MG63 (cell line): ENCODE results near the gene NXPH3. TPM values are rescaled to one million over a fixed set of nuclear protein-coding genes. Genes with fewer than 3 reads are reported as not detected.
"Not testable (repeated sequence)": the region's sequence is repeated elsewhere in the genome, so short reads cannot be mapped to it uniquely, and the experiment has no call there.

Experiments
- DNase-seq: peaks from one replicate; pipeline ENCODE4 v3.0.0-alpha.2; 2020
- H3K27me3 ChIP-seq: fragments of 250-450 bp; sonication (Bioruptor Pico); 2 replicates; pipeline ENCODE4 v1.5.1; 2020; ENCODE audit warnings: mild to moderate bottlenecking, moderate library complexity
- H3K36me3 ChIP-seq: fragments of 250-450 bp; sonication (Bioruptor Pico); 2 replicates; pipeline ENCODE4 v1.5.1; 2020; ENCODE audit warnings: mild to moderate bottlenecking, moderate library complexity
- H3K4me3 ChIP-seq: fragments of 250-450 bp; sonication (Bioruptor Pico); 2 replicates; pipeline ENCODE4 v1.5.1; 2020; ENCODE audit warnings: mild to moderate bottlenecking, moderate library complexity
- H3K9me3 ChIP-seq: fragments of 250-450 bp; sonication (Bioruptor Pico); 2 replicates; pipeline ENCODE4 v1.5.1; 2020; ENCODE audit warnings: mild to moderate bottlenecking, moderate library complexity
- total RNA-seq: library from RNA; depleted of rRNA; stranded (reverse); fragments of >200 nt; shearing (Covaris generic); gene quantifications from 2 replicates; pipeline ENCODE4 v1.2.3, GENCODE V29; 2014; ENCODE audit warnings: low replicate concordance

Gene NXPH3
- total RNA-seq, 1 experiment from 2014 or later = 0.36 TPM

GRCh38 chr17:49551221-49552069 lies 24.2 kb upstream of the NXPH3 start:
- no peaks in the 10 kb centered on the region for H3K27me3 ChIP-seq
- H3K4me3 ChIP-seq = no peak overlapping the region
- DNase-seq = no peak
- H3K9me3 ChIP-seq = no peaks in the 10 kb centered on the region
- no peaks in the 10 kb centered on the region for H3K36me3 ChIP-seq

- H3K9me3 ChIP-seq = no peaks in the 10 kb centered on the region
- H3K4me3 ChIP-seq = no peak overlapping the region
- peak; percentile 72 for DNase-seq
Observed at GRCh38 chr17:49552070-49552751, 23.5 kb upstream of the NXPH3 start.

GRCh38 chr17:49553676-49554335 lies 21.9 kb upstream of the NXPH3 start:
- Histone ChIP-seq H3K27me3 (no peaks in the 10 kb centered on the region), H3K36me3 (no peaks in the 10 kb centered on the region), H3K4me3 (no peak overlapping the region), H3K9me3 (no peaks in the 10 kb centered on the region)
- DNase-seq = no peak

More at GRCh38 chr17:49552070-49552751, 23.5 kb upstream of the NXPH3 start:
- Histone ChIP-seq H3K27me3 (no peaks in the 10 kb centered on the region), H3K36me3 (no peaks in the 10 kb centered on the region)

- Histone ChIP-seq H3K9me3 (no peaks in the 10 kb centered on the region), H3K4me3 (no peak overlapping the region), H3K27me3 (no peaks in the 10 kb centered on the region), H3K36me3 (no peaks in the 10 kb centered on the region)
- DNase-seq = no peak
Observed at GRCh38 chr17:49554694-49555494, 20.8 kb upstream of the NXPH3 start.

GRCh38 chr17:49555495-49556222 lies 20.0 kb upstream of the NXPH3 start:
- H3K4me3 ChIP-seq = no peak overlapping the region
- DNase-seq = no peak

GRCh38 chr17:49556223-49556943 lies 19.3 kb upstream of the NXPH3 start:
- Histone ChIP-seq H3K36me3 (no peaks in the 10 kb centered on the region), H3K27me3 (no peaks in the 10 kb centered on the region), H3K9me3 (peaks cover under 1% of the 10 kb centered on the region; the same call in 1 of the 2 replicates), H3K4me3 (no peak overlapping the region)
- DNase-seq = peak; percentile 75

More at GRCh38 chr17:49555495-49556222, 20.0 kb upstream of the NXPH3 start:
- no peaks in the 10 kb centered on the region for H3K9me3 ChIP-seq
- H3K36me3 ChIP-seq = no peaks in the 10 kb centered on the region
- H3K27me3 ChIP-seq = no peaks in the 10 kb centered on the region

GRCh38 chr17:49557312-49558024 lies 18.2 kb upstream of the NXPH3 start:
- DNase-seq = no peak
- Histone ChIP-seq H3K4me3 (no peak overlapping the region), H3K9me3 (peaks cover 3% of the 10 kb centered on the region; the same call in 1 of the 2 replicates), H3K36me3 (no peaks in the 10 kb centered on the region), H3K27me3 (no peaks in the 10 kb centered on the region)

- Histone ChIP-seq H3K27me3 (peaks cover 28% of the 10 kb centered on the region), H3K4me3 (no peak overlapping the region), H3K9me3 (peaks cover 3% of the 10 kb centered on the region; the same call in 1 of the 2 replicates), H3K36me3 (no peaks in the 10 kb centered on the region)
- DNase-seq = no peak
Observed at GRCh38 chr17:49564638-49565037, 11.0 kb upstream of the NXPH3 start.

- DNase-seq = no peak
- Histone ChIP-seq H3K27me3 (peaks cover 38% of the 10 kb centered on the region), H3K4me3 (no peak overlapping the region), H3K9me3 (peaks cover 3% of the 10 kb centered on the region; the same call in 1 of the 2 replicates), H3K36me3 (no peaks in the 10 kb centered on the region)
Observed at GRCh38 chr17:49565948-49566491, 9.7 kb upstream of the NXPH3 start.

- Histone ChIP-seq H3K9me3 (no peaks in the 10 kb centered on the region), H3K4me3 (no peak overlapping the region), H3K36me3 (no peaks in the 10 kb centered on the region), H3K27me3 (peaks cover 43% of the 10 kb centered on the region)
- DNase-seq = no peak
Observed at GRCh38 chr17:49566668-49567071, 9.0 kb upstream of the NXPH3 start.

- Histone ChIP-seq H3K9me3 (no peaks in the 10 kb centered on the region), H3K36me3 (no peaks in the 10 kb centered on the region), H3K4me3 (no peak overlapping the region), H3K27me3 (peaks cover 43% of the 10 kb centered on the region)
- DNase-seq = no peak
Observed at GRCh38 chr17:49567104-49567521, 8.6 kb upstream of the NXPH3 start.

GRCh38 chr17:49567871-49568694 lies 7.6 kb upstream of the NXPH3 start:
- no peaks in the 10 kb centered on the region for H3K9me3 ChIP-seq
- H3K4me3 ChIP-seq = peak overlapping the region; percentile 35
- DNase-seq = peak; percentile 84
- H3K36me3 ChIP-seq = no peaks in the 10 kb centered on the region
- H3K27me3 ChIP-seq = peaks cover 47% of the 10 kb centered on the region

- not testable (repeated sequence) for H3K36me3 ChIP-seq, H3K4me3 ChIP-seq, H3K9me3 ChIP-seq, DNase-seq
- H3K27me3 ChIP-seq = peaks cover 47% of the 10 kb centered on the region
Observed at GRCh38 chr17:49568695-49569047, 7.0 kb upstream of the NXPH3 start.
